Epithelial cell of proximal tubule (primary cell): ENCODE measurements around the gene OOSP2. TPM values are rescaled to one million over a fixed set of nuclear protein-coding genes. Genes with fewer than 3 reads are reported as not detected.

ENCODE experiments used
- DNase-seq: peaks from one replicate; pipeline ENCODE4 v3.0.0-alpha.2; 2011; ENCODE audit warnings: low read depth
- H3K4me3 ChIP-seq: 2 replicates; pipeline ENCODE4 v1.5.1; 2011; ENCODE audit warnings: low read depth, mild to moderate bottlenecking, low read length
- total RNA-seq: library from RNA; depleted of rRNA; stranded (reverse); fragments of >200 nt; gene quantifications from 2 replicates; pipeline ENCODE4 v1.2.3, GENCODE V29; 2015
- TF ChIP-seq, protein P1 (sequence below): conservative IDR thresholded peaks from 2 replicates; pipeline ENCODE4 v1.5.1; 2012; ENCODE audit warnings: low read depth, mild to moderate bottlenecking, low read length

Gene OOSP2
- total RNA-seq, 1 donor from 2014 or later, result not detected

DNA sequence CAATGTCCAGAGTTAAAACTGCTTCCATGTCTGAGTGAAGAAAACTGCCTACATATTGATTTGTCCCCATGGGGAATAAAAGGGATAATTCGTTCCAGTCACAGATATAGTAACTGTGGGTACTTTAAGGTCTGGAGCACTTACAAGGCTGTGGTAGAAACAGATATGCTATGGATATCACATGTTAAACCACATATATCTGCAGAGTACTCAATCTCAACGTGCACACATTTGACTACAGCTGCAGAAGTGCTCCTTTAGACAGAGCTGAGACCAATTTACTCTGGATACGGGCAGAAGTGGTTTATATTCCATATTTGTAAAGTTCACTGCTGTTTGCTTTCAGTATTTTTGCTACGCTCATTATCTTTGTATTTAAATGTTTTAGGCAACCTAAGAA lies 38.5 kb downstream of the OOSP2 start:
- TF ChIP-seq, protein P1, sequence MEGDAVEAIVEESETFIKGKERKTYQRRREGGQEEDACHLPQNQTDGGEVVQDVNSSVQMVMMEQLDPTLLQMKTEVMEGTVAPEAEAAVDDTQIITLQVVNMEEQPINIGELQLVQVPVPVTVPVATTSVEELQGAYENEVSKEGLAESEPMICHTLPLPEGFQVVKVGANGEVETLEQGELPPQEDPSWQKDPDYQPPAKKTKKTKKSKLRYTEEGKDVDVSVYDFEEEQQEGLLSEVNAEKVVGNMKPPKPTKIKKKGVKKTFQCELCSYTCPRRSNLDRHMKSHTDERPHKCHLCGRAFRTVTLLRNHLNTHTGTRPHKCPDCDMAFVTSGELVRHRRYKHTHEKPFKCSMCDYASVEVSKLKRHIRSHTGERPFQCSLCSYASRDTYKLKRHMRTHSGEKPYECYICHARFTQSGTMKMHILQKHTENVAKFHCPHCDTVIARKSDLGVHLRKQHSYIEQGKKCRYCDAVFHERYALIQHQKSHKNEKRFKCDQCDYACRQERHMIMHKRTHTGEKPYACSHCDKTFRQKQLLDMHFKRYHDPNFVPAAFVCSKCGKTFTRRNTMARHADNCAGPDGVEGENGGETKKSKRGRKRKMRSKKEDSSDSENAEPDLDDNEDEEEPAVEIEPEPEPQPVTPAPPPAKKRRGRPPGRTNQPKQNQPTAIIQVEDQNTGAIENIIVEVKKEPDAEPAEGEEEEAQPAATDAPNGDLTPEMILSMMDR, result no peak
- H3K4me3 ChIP-seq, result no peak overlapping the region
- no peak for DNase-seq

DNA sequence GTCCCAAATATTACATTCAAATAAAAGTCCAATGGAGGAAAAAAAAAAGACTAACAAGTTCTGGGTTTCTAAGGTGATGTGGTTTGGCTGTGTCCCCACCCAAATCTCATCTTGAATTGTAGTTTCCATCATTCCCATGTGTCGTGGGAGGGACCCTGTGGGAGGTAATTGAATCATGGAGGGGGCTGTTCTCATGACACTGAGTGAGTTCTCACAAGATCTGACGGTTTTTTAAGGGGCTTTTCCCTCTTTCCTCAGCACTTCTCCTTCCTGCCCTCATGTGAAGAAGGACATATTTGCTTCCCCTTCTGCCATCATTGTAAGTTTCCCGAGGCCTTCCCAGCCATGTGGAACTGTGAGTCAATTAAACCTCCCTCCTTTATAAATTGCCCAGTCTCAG lies 40.3 kb downstream of the OOSP2 start:
- no peak for DNase-seq
- TF ChIP-seq, protein P1, result no peak
- H3K4me3 ChIP-seq, result no peak overlapping the region

DNA sequence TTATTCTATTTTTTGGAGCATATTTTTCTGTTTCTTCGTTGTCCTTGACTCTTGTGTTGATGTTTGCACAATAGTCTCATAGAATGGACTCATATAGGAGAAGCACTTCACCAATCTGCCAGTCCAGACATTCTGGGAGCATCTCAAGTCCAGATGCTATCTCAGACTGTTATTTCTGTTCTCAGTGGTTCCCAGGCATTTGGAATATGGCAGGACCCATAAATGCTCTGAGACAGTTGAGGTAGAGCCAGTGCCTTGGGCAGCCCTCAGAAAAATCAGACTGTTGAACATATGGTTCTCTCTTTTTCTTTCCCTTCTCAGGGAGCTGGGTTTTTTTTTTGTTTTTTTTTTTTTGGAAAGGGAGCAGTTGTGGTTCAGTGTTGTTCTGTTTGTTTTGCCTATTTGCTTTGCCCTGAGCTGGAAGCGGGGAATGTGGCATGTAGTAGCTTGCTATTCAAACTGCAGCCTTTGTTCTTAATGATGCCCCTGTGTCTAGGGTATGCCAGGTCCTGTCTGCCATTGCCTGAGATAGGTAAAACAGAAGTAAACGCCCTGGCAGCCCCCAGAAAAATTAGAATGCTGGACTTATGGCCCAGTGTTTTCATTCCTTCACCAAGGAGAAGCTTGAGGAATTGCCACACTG lies 44.5 kb downstream of the OOSP2 start:
- no peak for DNase-seq
- TF ChIP-seq, protein P1, result no peak

DNA sequence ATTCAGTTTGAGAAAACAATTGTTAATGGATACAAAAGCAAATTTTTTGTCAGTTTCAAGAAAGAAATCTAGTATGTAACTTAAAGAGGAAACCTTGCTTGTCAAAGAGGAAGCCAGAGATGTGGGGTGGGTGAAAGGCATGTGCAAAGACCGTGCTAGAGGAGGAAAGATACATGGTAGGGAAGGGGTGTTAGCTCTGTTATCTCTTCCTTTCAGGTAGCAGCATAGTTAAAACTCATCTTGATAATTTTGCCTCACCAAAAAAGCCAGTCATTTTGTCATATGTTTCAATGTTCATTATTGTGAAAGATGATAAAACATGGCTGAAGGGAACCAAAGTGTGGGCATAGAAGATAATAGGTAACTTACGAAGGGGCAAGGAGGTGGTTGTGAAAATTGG lies 45.7 kb downstream of the OOSP2 start:
- no peak for DNase-seq
- TF ChIP-seq, protein P1, result no peak
- H3K4me3 ChIP-seq, result no peak overlapping the region

More for the DNA sequence above, 44.5 kb downstream of the OOSP2 start:
- no peak overlapping the region for H3K4me3 ChIP-seq

DNA sequence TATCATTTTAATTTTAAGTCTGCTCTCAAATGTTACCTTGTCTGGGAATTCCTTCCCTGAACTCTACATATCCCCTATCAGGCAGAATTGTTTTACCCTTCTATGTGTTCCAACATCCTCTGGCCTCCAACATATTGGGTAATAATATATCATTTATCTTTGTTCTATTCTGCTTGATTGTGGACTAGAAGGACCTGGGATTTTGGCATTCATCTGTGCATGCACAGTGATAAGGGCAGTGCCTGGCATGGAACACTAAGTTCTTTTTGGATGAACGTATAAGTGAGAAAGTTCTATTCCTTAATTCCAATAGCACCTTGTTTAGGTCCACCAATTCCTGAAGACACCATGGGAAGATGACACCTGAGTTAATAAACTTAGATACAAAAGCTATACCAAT lies 47.0 kb downstream of the OOSP2 start:
- DNase-seq, result no peak
- TF ChIP-seq, protein P1, result no peak
- H3K4me3 ChIP-seq, result no peak overlapping the region

DNA sequence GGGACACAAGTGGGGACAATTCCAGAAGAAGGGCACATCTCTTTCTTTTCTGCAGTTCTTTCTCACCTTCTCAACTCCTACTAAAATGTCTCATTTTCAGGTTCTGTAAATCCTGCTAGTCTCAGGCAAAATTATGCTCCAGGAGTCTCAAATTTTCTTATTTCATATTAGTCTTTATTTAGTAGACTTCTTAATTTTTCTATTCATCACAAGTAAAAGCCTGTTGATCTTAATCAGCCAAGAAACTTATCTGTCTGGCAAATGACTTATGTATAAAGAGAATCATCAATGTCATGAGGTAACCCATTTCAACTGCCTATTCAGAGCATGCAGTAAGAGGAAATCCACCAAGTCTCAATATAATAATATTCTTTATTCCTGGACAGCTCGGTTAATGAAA lies 48.2 kb downstream of the OOSP2 start, which contains the start of gene MS4A2:
Gene MS4A2 (plus strand): TSS at position 301 of the 400 bp plus-strand sequence. CDS start 102 bp downstream, outside the sequence.
- TF ChIP-seq, protein P1, result no peak
- no peak within 1 kb of the TSS for H3K4me3 ChIP-seq
- DNase-seq, result no peak
